Panc1 (cell line): ENCODE measurements around the gene SLC6A12.

ENCODE experiments used
- CTCF ChIP-seq: fragments of 450-650 bp; IDR thresholded peaks from 2 replicates; pipeline ENCODE4 v1.5.1; 2017; ENCODE audit warnings: mild to moderate bottlenecking
- POLR2AphosphoS5 ChIP-seq: IDR thresholded peaks from 2 replicates; pipeline ENCODE4 v1.6.1; 2012; ENCODE audit warnings: mild to moderate bottlenecking, low read depth, low read length, moderate library complexity

GRCh38 chr12:160858-161257 lies 53.1 kb downstream of the SLC6A12 start:
- no peak for TF ChIP-seq POLR2AphosphoS5
- no peak for TF ChIP-seq CTCF
